ENCODE results near the gene LGALS7B. TPM values are rescaled to one million over a fixed set of nuclear protein-coding genes. Genes with fewer than 3 reads are reported as not detected.

The LGALS7B gene
- total RNA-seq, 1 donor from 2014 or later: not detected

GRCh38 chr19:38838208-38838985, 49.4 kb downstream of the LGALS7B start:
- H3K36me3 Mint-ChIP-seq (ENCODE audit: low read depth, unreplicated experiment): peaks cover 32% of the 10 kb centered on the region
- no peaks in the 10 kb centered on the region for H3K9me3 Mint-ChIP-seq (ENCODE audit: unreplicated experiment)
- no peak overlapping the region for H3K4me3 ChIP-seq (ENCODE audit: insufficient read depth, low read depth, low read length)
- no peak for TF ChIP-seq CTCF (IDR thresholded peaks at IDR 0.05; ENCODE audit: insufficient read depth, low read depth, low read length)
- TF ChIP-seq EZH2 (IDR thresholded peaks at IDR 0.05; ENCODE audit: insufficient read depth, low read length): no peak
- H3K79me2 ChIP-seq (ENCODE audit: insufficient read depth, low read length): peaks cover 33% of the 10 kb centered on the region
- FAIRE-seq: no peak
- H3K27ac Mint-ChIP-seq (ENCODE audit: unreplicated experiment): peak overlapping the region; percentile 59
- H3K9ac ChIP-seq (ENCODE audit: low read length): peak overlapping the region; percentile 5
- no peaks in the 10 kb centered on the region for H3K27me3 ChIP-seq (ENCODE audit: insufficient read depth, low read length)
- DNase-seq (ENCODE audit: low read depth): no peak
- peaks cover 76% of the 10 kb centered on the region for H4K20me1 ChIP-seq (ENCODE audit: insufficient read depth, low read length)
- H3K4me3 Mint-ChIP-seq (ENCODE audit: unreplicated experiment): no peak overlapping the region
- no peak overlapping the region for H3K4me2 ChIP-seq (ENCODE audit: low read length)
- peaks cover 9% of the 10 kb centered on the region for H3K4me1 Mint-ChIP-seq (ENCODE audit: low read depth, unreplicated experiment)
- H3K4me1 ChIP-seq (ENCODE audit: insufficient read depth, low read length): peaks cover 14% of the 10 kb centered on the region
- no peaks in the 10 kb centered on the region for H3K9me3 ChIP-seq (ENCODE audit: insufficient read depth, low read depth, low read length)
- no peaks in the 10 kb centered on the region for H3K27me3 Mint-ChIP-seq (ENCODE audit: low read depth, unreplicated experiment)
- H2AFZ ChIP-seq (ENCODE audit: low read depth, low read length): no peak overlapping the region
- no peak overlapping the region for H3K27ac ChIP-seq (ENCODE audit: low read depth, low read length)
- H3K36me3 ChIP-seq (ENCODE audit: insufficient read depth, low read length): peaks cover 75% of the 10 kb centered on the region

DNA sequence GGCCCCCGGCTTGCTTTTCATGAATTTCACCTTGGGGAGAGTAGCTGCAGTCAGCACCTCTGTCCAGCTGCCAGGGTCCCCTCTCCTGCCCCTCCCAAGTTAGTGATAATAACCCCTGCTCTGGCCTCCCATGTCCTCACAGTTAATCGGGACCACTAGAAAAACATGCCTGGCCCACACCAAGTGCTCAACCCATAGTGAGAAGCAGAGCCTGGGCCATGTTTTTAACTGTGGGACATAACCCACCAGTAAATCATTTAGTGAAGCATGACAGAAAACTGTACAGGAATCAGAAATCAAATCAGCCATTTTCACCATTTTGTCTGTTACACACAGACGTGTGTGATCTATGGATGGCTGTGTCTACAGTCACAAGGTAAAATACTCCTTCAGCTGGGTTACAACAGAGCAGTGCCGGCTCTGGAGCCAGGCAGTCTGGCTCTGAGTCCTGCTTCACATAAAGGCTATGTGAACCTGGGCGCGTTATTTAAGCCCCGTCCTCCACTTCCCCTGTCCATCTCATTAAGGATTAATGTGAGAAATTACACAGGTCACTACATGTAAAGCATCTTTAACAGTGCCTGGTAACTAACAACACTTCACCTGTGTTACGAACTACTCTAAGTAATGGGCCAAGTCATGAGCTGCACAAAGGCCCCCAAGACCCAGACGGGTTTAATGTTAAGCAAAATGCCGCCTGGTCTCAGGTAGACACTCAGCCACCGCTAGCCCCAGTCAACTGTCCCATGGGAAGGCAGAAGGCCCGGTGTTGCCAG, 50.2 kb downstream of the LGALS7B start:
- H3K4me1 ChIP-seq (ENCODE audit: insufficient read depth, low read length): peaks cover 14% of the 10 kb centered on the region
- peak overlapping the region; percentile 24 for H3K4me3 Mint-ChIP-seq (ENCODE audit: unreplicated experiment)

More for the DNA sequence above, 50.2 kb downstream of the LGALS7B start:
- Histone ChIP-seq H4K20me1 (ENCODE audit: insufficient read depth, low read length) (peaks cover 84% of the 10 kb centered on the region), H3K4me3 (ENCODE audit: insufficient read depth, low read depth, low read length) (no peak overlapping the region), H3K9me3 (ENCODE audit: insufficient read depth, low read depth, low read length) (no peaks in the 10 kb centered on the region), H3K4me2 (ENCODE audit: low read length) (no peak overlapping the region), H2AFZ (ENCODE audit: low read depth, low read length) (no peak overlapping the region), H3K27me3 (ENCODE audit: insufficient read depth, low read length) (no peaks in the 10 kb centered on the region), H3K79me2 (ENCODE audit: insufficient read depth, low read length) (peaks cover 40% of the 10 kb centered on the region), H3K27ac (ENCODE audit: low read depth, low read length) (no peak overlapping the region), H3K9ac (ENCODE audit: low read length) (peak overlapping the region; percentile 5), H3K36me3 (ENCODE audit: insufficient read depth, low read length) (peaks cover 83% of the 10 kb centered on the region)
- Mint-ChIP-seq H3K36me3 (ENCODE audit: low read depth, unreplicated experiment) (peaks cover 32% of the 10 kb centered on the region), H3K27me3 (ENCODE audit: low read depth, unreplicated experiment) (no peaks in the 10 kb centered on the region), H3K9me3 (ENCODE audit: unreplicated experiment) (no peaks in the 10 kb centered on the region), H3K4me1 (ENCODE audit: low read depth, unreplicated experiment) (peaks cover 9% of the 10 kb centered on the region), H3K27ac (ENCODE audit: unreplicated experiment) (peak overlapping the region; percentile 59)
- no peak for DNase-seq (ENCODE audit: low read depth)
- TF ChIP-seq CTCF (IDR thresholded peaks at IDR 0.05; ENCODE audit: insufficient read depth, low read depth, low read length) (no peak), EZH2 (IDR thresholded peaks at IDR 0.05; ENCODE audit: insufficient read depth, low read length) (no peak)
- no peak for FAIRE-seq
